ENCODE results near the gene ATAD5.
"Not testable (repeated sequence)": the region's sequence is repeated elsewhere in the genome, so short reads cannot be mapped to it uniquely, and the experiment has no call there.

Gene ATAD5

GRCh38 chr17:30824002-30824355 lies 7.8 kb upstream of the ATAD5 start:
- no peak for DNase-seq (ENCODE audit: low read depth in 3 of 3)

DNA sequence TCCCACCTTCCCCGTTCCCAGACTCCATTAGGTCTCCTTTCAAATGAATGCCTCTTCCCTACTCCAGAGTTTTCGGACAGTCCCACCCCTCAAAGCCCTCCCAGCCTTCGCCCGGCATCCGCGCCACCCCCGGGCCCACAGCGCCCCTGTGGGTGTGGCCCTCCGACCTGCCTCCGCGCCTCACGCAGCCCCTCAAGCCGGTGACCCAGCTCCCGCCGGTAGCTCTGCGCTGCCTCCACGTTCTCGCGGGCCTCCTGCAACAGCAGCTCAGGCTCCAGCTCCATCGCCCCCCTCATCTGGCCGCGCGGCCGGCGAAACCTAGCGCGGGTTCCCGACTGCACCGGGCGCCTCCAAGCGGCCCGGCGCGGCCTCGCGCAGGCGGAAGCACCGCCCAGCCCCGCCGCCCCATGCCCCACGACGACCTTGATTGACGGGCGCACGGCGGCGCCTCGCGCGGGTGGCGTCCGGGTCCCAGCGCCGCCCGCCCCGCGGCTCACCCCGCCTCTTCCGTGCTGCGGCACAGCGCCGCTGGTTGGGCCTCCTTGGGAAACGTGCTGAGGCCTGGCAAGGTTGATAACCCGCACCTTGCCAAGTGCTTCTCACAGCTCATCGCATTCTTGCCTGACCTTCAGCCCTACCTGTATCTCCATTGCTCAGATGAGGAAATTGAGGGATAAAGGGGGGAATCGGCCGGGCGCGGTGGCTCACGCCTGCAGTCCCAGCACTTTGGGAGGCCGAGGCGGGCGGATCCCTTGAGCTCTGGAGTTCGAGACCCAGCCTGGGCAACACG lies 7.2 kb upstream of the ATAD5 start, which contains the start of gene CRLF3:
TSS of gene CRLF3 (minus strand) at position 337 of the 790 bp plus-strand sequence. CDS start at position 296, 41 bp downstream.
- DNase-seq (ENCODE audit: low read depth in 3 of 3), result peak; percentile 76 to 83 (median 79)

DNA sequence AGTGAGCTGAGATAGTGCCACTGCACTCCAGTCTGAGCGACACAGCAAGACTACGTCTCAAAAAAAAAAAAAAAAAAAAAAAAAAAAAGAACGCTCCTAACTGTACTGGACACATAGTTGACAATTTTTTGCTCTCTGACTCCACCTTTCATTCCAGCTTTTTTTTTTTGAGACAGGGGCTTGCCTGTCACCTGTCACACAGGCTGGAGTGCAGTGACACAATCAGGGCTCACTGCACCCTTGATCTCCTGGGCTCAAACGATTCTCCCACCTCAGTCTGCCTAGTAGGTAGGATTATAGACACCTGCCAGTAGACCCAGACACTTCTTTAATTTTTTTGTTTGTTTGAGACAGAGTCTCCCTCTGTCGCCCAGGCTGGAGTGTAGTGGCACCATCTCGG lies 4.7 kb upstream of the ATAD5 start:
- DNase-seq (ENCODE audit: low read depth in 3 of 3), result no peak

- no peak for DNase-seq (ENCODE audit: low read depth in 3 of 3)
Observed at GRCh38 chr17:30829022-30829421, 2.7 kb upstream of the ATAD5 start.

DNA sequence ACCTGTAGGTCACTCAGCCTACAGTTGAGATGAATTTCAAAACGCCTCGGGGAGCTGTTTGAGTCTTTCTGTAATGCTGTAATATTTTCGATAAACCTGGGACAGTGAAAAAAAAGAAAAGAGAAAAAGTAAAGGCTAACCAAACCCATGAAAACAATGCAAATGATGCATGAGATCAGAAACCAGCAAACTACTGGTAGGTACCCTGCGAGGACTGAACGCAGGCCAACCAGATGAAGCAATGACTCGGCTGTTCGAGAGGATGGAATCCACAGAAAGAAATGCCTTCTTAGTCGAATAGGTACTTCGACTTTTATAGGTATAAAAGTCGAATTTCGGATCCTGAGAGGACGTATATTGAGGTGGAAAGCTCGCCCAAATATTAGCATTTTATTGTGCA lies 509 bp upstream of the ATAD5 start:
- no peak for DNase-seq (ENCODE audit: low read depth in 3 of 3)

DNA sequence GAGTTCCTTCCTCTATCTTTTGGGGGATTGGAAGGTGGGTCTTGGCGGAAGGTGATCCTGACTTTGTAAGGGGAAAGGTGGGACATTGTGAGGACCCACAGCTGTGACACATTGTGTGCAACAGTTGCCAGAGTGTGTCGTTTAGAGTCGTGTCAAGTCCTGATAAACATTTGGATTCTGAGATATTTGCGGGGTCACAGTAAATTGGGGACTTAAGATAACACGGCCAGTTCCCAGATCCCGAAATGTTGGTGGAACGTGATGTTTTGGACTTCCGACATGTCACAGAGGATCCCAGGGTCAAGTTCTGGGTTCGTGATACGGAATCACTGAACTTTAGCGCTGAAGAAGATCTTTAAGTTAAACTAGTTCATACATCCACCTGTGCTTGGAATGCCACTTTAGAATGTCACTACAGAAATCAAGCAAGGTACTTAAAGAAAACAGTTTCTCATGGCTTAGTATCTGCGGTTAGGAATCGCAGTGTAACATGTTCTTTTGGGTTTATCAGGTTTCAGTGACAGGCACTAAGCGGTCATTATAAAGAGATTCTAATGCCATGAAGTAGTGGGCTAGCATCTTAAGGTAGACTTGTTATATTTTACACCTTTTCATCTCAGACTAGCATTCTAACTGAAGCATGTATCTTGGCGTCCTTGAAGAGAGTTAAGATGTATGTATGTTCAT lies 815 bp downstream of the ATAD5 start:
- DNase-seq (ENCODE audit: low read depth in 3 of 3), result no peak

- no peak for DNase-seq (ENCODE audit: low read depth in 3 of 3)
Observed at GRCh38 chr17:30838202-30838807, 6.5 kb downstream of the ATAD5 start.

- DNase-seq (ENCODE audit: low read depth in 3 of 3), result no peak
Observed at GRCh38 chr17:30840771-30841170, 9.0 kb downstream of the ATAD5 start.

GRCh38 chr17:30848021-30848420 lies 16.3 kb downstream of the ATAD5 start:
- no peak for DNase-seq (ENCODE audit: low read depth in 3 of 3)

DNA sequence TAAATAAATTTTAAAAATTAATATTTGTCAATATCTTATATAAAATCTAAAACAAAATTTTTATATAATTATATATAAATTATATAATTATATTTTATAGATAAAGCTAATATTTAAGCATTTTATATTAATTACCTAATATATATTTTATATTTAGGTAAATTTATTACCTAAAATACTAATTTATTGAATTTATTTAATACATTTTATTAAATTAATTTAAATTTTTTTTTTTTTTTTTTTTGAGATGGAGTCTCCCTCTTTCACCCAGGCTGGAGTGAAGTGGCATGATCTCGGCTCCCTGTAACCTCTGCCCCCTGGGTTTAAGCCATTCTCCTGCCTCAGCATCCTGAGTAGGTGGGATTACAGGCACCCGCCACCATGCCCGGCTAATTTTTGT lies 22.4 kb downstream of the ATAD5 start:
- DNase-seq (ENCODE audit: low read depth in 3 of 3), result no peak

GRCh38 chr17:30858556-30859250 lies 26.9 kb downstream of the ATAD5 start:
- DNase-seq (ENCODE audit: low read depth in 3 of 3), result no peak

DNA sequence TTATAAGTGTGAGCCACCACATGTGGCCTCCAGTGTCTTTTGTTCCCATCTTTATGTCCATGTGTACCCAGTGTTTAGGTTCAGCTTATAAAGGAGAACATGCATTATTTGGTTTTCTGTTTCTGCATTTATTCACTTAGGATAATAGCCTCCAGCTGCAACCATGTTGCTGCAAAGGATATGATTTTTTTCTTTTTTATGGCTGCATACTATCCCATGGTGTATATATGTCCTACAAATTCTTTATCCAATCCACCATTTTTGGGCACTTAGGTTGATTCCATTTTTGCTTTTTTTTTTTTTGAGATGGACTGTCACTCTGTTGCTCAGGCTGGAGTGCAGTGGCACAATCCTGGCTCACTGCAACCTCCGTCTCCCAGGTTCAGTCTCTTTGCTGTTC lies 32.9 kb downstream of the ATAD5 start:
- no peak for DNase-seq (ENCODE audit: low read depth in 3 of 3)

GRCh38 chr17:30869005-30869404 lies 37.2 kb downstream of the ATAD5 start:
- DNase-seq (ENCODE audit: low read depth in 3 of 3), result no peak

DNA sequence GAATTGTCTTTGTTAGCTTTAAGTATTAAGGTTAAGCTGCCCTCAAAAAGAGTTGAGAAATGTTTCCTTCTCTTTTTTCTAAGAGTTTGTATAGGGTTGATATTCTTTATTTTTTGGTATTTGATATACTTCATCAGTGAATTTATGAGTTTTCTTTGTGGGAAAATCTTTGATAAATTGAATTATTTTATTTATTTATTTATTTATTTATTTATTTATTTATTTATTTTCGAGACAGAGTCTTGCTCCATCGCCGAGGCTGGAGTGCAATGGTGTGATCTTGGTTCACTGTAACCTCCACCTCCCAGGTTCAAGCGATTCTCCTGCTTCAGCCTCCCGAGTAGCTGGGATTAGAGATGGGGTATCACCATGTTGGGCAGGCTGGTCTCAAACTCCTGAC lies 54.4 kb downstream of the ATAD5 start:
- DNase-seq (ENCODE audit: low read depth in 3 of 3), result no peak

GRCh38 chr17:30894236-30894635 lies 62.5 kb downstream of the ATAD5 start:
- no peak for DNase-seq (ENCODE audit: low read depth in 3 of 3)

- no peak for DNase-seq (ENCODE audit: low read depth in 3 of 3)
Observed at GRCh38 chr17:30897311-30897710, 65.5 kb downstream of the ATAD5 start.

DNA sequence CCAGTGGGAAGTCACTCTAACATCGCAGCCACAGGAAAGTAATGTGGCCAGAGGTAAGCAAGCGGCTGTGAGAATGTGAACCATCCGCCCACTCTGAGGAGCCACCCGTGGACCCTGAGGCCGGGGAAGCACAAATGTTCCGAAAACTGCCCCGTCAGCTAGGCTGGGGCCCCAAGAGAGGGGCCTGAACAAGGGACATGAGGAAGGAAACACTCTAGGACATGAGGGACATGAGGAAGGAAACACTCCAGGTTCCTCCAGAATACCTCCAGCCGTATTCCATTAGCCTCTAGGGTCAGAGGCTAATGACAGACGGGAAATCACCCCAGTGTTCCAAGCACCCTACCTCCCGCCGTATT lies 74.0 kb downstream of the ATAD5 start:
- no peak for DNase-seq (ENCODE audit: low read depth in 3 of 3)

DNA sequence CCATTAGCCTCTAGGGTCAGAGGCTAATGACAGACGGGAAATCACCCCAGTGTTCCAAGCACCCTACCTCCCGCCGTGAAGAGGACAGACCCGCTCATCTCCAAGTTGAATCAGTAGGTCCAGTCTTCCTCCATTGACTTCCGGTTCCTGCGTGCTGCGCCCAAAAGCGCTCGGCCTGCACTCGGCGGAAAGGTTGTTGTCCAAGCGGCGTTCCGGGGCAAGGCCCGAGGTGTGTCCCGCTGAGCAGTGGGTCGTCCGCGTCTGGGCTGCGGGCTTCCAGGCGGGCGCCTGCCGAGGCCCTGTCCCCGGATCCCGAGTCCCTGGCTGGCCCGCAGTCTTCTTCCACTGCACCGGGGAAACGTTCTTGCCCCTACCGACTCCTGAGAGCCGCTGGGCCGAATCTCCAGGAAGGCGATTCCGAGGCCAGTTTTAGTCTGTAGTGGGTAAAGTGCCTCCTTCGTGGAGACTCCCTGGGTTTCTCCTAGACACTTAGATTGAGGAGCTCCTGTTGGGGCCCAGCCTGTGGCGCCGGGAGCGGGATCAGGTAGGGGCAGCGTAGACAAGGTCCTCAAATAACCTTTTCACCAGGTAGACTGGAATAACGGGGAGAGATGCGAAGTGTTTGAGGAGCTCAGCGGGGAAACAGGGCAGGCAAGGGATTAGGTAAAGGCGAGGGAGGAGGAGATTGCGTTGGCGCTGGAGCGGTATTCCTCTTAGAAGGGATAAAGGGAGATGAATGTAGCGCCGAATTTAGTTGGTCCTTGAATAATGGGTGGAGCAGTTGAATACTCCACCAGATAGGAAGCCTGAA lies 74.5 kb downstream of the ATAD5 start, which contains the start of gene TEFM:
TSS of gene TEFM (minus strand) at position 138 of the 811 bp plus-strand sequence. CDS start at position 98, 40 bp downstream.
- DNase-seq (ENCODE audit: low read depth in 3 of 3), result peak; percentile 75 to 79 (median 76)

DNA sequence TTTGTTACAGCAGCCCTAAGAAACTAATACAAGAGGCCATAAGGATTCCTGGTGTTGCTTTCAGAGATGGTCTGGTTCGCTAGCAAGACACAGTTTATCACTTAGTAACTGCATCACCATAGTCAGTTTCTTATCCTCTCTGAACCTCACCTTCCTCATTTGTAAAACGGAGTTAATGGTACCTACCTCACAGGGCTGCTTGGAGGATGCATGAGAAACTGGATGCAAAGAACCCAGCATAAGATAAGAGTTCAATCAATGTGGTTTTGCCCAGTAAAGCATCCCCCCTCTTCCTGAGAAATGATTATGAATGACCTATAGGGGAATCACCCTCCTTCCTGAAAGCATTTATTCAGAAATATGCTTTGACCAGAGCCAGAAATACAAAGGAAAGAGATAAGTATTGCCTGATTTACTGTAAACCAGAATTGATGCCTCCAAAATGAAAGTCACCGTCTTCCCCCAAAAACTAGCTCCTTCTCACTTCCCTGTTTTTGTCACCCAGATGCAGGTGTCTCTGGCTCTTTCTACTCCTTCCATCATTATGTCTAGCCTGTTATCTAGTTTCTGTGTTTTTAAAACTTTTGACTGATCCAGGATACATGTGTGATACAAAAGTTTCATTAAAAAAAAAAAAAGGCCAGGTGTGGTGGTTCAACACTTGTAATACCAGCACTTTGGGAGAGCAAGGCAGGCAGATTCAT lies 77.1 kb downstream of the ATAD5 start:
- DNase-seq (ENCODE audit: low read depth in 3 of 3), result no peak

DNA sequence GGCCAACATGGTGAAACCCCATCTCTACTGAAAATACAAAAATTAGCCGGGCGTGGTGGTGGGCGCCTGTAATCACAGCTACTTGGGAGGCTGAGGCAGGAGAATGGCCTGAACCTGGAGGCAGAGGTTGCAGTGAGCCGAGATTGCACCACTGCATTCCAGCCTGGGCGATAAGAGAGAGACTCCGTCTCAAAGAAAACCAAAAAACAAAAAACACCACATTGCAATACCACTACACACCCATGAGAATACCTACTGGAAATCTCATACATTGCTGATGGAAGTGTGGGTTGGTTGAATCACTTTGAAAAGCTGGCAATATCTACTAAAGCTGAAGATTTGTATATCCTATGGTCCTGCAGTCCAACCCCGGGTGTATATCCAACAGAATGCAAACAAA lies 78.4 kb downstream of the ATAD5 start:
- DNase-seq (ENCODE audit: low read depth in 3 of 3), result not testable (repeated sequence)

DNA sequence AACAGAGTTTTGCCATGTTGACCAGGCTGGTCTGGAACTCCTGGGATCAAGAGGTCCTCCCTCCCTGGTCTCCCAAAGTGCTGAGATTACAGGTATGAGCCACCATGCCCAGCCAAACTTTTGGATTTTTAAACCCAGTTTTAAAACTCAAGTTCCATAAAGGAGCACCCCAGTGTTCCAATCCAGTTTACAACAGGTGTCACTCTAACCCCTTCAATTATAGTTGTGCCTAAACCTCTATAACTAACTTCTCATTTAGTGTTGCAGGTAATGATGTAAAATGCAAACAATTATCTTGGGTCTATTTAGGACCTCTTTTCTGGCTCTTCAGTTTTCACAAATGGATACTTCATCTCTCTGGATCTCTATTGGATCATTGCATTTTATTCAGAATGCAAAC lies 82.2 kb downstream of the ATAD5 start:
- no peak for DNase-seq (ENCODE audit: low read depth in 3 of 3)
